DOHH2 (cell line): ENCODE measurements around the gene RAET1L.

Experiments
- H3F3A ChIP-seq: fragments of 200-600 bp; sonication (generic), shearing (Covaris generic); 2 replicates; pipeline ENCODE4 v1.6.0; 2016; ENCODE audit warnings: antibody characterized with exemption, mild to moderate bottlenecking; ENCODE audit not compliant: control insufficient read depth, insufficient read depth
- H3K27ac ChIP-seq: fragments of 200-600 bp; sonication (generic); 2 replicates; pipeline ENCODE4 v1.5.1; 2014; ENCODE audit warnings: low read depth, mild to moderate bottlenecking, low read length, moderate library complexity
- H3K27me3 ChIP-seq: fragments of 200-600 bp; sonication (generic); 2 replicates; pipeline ENCODE4 v1.6.1; 2014; ENCODE audit warnings: mild to moderate bottlenecking, low read length, mixed read lengths; ENCODE audit not compliant: control insufficient read depth
- H3K36me3 ChIP-seq: fragments of 200-600 bp; sonication (generic); 2 replicates; pipeline ENCODE4 v1.6.1; 2014; ENCODE audit warnings: mild to moderate bottlenecking, low read length, moderate library complexity, mixed read lengths; ENCODE audit not compliant: control insufficient read depth
- H3K4me1 ChIP-seq: fragments of 200-600 bp; sonication (generic); 2 replicates; pipeline ENCODE4 v1.6.1; 2014; ENCODE audit warnings: mild to moderate bottlenecking, low read length, mixed read lengths; ENCODE audit not compliant: control insufficient read depth
- H3K4me2 ChIP-seq: fragments of 200-600 bp; sonication (generic); 2 replicates; pipeline ENCODE4 v1.6.0; 2014; ENCODE audit warnings: mild to moderate bottlenecking, low read length, moderate library complexity
- H3K4me3 ChIP-seq: fragments of 200-600 bp; sonication (generic); 2 replicates; pipeline ENCODE4 v1.5.1; 2014; ENCODE audit warnings: mild to moderate bottlenecking, low read length, mixed read lengths
- H3K79me2 ChIP-seq: fragments of 200-600 bp; sonication (generic); 2 replicates; pipeline ENCODE4 v1.6.1; 2014; ENCODE audit warnings: mild to moderate bottlenecking, low read length, mixed read lengths; ENCODE audit not compliant: control insufficient read depth
- H3K9me2 ChIP-seq: fragments of 200-600 bp; sonication (generic); replicated peaks from 2 replicates; pipeline ENCODE4 v1.6.1; 2014; ENCODE audit warnings: mild to moderate bottlenecking, low read length, mixed read lengths; ENCODE audit not compliant: control insufficient read depth
- H3K9me3 ChIP-seq: fragments of 200-600 bp; sonication (generic); 2 replicates; pipeline ENCODE4 v1.6.1; 2014; ENCODE audit warnings: antibody characterized with exemption, low read length, mixed read lengths; ENCODE audit not compliant: control insufficient read depth, insufficient read depth
- H4K20me1 ChIP-seq: fragments of 200-600 bp; sonication (generic); 2 replicates; pipeline ENCODE4 v1.6.0; 2014; ENCODE audit warnings: low read depth, mild to moderate bottlenecking, antibody characterized with exemption, low read length, moderate library complexity; ENCODE audit not compliant: control insufficient read depth, insufficient read depth
- EZH2phosphoT487 ChIP-seq: fragments of 200-600 bp; sonication (generic); IDR thresholded peaks from 2 replicates; pipeline ENCODE4 v1.6.1; 2017; ENCODE audit warnings: borderline replicate concordance, mild to moderate bottlenecking, antibody characterized with exemption, low read length, moderate library complexity, mixed read lengths
- TF ChIP-seq, protein P1 (sequence below): fragments of 200-600 bp; sonication (generic); IDR thresholded peaks from one replicate; pipeline ENCODE4 v1.5.1; 2014; ENCODE audit warnings: antibody characterized with exemption, mild to moderate bottlenecking, low read depth, low read length; ENCODE audit not compliant: poor library complexity, severe bottlenecking

RAET1L gene

DNA sequence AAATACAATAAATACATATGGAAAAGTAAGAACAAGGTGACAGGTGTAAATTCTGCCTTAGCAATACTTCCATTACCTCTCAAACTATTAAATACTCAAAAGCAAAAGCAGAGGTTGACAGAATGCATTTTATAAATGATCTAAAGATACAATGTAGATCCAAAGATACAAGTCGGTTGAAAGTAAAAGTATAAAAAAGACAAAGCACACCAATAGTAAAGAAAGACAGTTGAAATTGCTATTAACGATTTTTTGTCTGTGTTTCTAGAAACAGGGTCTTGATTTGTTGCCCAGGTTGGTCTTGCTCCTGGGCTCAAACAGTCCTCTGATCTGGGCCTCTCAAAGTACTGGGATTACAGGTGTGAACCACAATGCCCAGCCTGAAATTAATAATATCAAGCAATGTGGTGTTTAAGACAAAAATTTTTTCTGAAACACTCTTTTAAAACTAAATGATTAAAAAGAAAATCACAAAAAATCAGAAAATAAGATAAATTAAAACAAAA, 37.7 kb downstream of the RAET1L start:
- Histone ChIP-seq H3K4me1 (peaks cover 21% of the 10 kb centered on the region), H3K9me3 (0 out of 2 replicates have a peak, but pooled peaks cover 3% of the 10 kb centered on the region), H4K20me1 (no peaks in the 10 kb centered on the region), H3K79me2 (no peaks in the 10 kb centered on the region), H3K4me2 (no peak overlapping the region), H3K4me3 (no peak overlapping the region), H3K9me2 (no peaks in the 10 kb centered on the region), H3F3A (no peaks in the 10 kb centered on the region), H3K36me3 (no peaks in the 10 kb centered on the region), H3K27me3 (peaks cover 80% of the 10 kb centered on the region), H3K27ac (no peak overlapping the region)
- TF ChIP-seq, protein P1, sequence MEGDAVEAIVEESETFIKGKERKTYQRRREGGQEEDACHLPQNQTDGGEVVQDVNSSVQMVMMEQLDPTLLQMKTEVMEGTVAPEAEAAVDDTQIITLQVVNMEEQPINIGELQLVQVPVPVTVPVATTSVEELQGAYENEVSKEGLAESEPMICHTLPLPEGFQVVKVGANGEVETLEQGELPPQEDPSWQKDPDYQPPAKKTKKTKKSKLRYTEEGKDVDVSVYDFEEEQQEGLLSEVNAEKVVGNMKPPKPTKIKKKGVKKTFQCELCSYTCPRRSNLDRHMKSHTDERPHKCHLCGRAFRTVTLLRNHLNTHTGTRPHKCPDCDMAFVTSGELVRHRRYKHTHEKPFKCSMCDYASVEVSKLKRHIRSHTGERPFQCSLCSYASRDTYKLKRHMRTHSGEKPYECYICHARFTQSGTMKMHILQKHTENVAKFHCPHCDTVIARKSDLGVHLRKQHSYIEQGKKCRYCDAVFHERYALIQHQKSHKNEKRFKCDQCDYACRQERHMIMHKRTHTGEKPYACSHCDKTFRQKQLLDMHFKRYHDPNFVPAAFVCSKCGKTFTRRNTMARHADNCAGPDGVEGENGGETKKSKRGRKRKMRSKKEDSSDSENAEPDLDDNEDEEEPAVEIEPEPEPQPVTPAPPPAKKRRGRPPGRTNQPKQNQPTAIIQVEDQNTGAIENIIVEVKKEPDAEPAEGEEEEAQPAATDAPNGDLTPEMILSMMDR: no peak
- TF ChIP-seq EZH2phosphoT487: no peak

- H3K9me2 ChIP-seq: no peaks in the 10 kb centered on the region
- no peaks in the 10 kb centered on the region for H3F3A ChIP-seq
- H3K9me3 ChIP-seq: 0 out of 2 replicates have a peak, but pooled peaks cover 3% of the 10 kb centered on the region
- no peak for TF ChIP-seq EZH2phosphoT487
- TF ChIP-seq, protein P1: no peak
- peaks cover 62% of the 10 kb centered on the region for H3K27me3 ChIP-seq
- H3K27ac ChIP-seq: no peak overlapping the region
- H3K79me2 ChIP-seq: no peaks in the 10 kb centered on the region
- peaks cover 7% of the 10 kb centered on the region for H3K4me1 ChIP-seq
- no peak overlapping the region for H3K4me2 ChIP-seq
- H4K20me1 ChIP-seq: no peaks in the 10 kb centered on the region
- no peaks in the 10 kb centered on the region for H3K36me3 ChIP-seq
- no peak overlapping the region for H3K4me3 ChIP-seq
Observed at GRCh38 chr6:149985481-149985937, 39.8 kb downstream of the RAET1L start.

- Histone ChIP-seq H3K9me2 (no peaks in the 10 kb centered on the region), H3K4me3 (no peak overlapping the region), H3K79me2 (no peaks in the 10 kb centered on the region), H3K36me3 (no peaks in the 10 kb centered on the region), H3K4me1 (peaks cover under 1% of the 10 kb centered on the region; the same call in 1 of the 2 replicates), H3K27me3 (peaks cover 55% of the 10 kb centered on the region), H3K27ac (no peak overlapping the region), H3K4me2 (no peak overlapping the region), H3K9me3 (0 out of 2 replicates have a peak, but pooled peaks cover 3% of the 10 kb centered on the region), H3F3A (no peaks in the 10 kb centered on the region), H4K20me1 (no peaks in the 10 kb centered on the region)
- TF ChIP-seq, protein P1: no peak
Observed at GRCh38 chr6:149984773-149985172, 40.6 kb downstream of the RAET1L start.

DNA sequence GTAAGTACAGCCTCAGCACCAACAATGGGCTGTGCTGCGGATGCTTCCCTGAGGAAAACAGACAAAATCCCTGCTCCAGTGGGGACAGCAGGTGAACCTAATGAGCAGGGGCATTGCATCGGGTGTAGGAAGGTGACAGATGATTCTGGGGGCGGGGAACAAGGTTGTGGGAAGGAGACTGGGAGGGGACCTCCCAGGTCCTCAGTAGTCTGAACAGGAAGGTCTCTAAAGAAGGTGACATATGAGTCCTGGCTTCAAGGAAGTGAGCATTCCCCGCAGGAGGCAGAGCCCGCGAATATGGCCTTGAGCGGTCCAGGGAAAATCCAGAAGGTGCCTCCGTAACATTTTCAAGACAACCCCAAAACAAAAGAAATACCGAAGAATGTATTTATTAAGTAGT, 42.2 kb downstream of the RAET1L start:
- Histone ChIP-seq H3K79me2 (no peaks in the 10 kb centered on the region), H3K27me3 (peaks cover 47% of the 10 kb centered on the region), H3F3A (no peaks in the 10 kb centered on the region), H3K9me2 (no peaks in the 10 kb centered on the region), H3K27ac (no peak overlapping the region), H3K9me3 (no peaks in the 10 kb centered on the region), H3K4me1 (no peaks in the 10 kb centered on the region), H3K4me3 (no peak overlapping the region), H3K4me2 (no peak overlapping the region), H3K36me3 (no peaks in the 10 kb centered on the region), H4K20me1 (no peaks in the 10 kb centered on the region)
- TF ChIP-seq EZH2phosphoT487: no peak
- TF ChIP-seq, protein P1: no peak
